PFSK-1 (cell line): ENCODE measurements around the gene MKX.

Experiments
- POLR2AphosphoS5 ChIP-seq: IDR thresholded peaks from 2 replicates; pipeline ENCODE4 v1.6.1; 2012; ENCODE audit warnings: low read depth, mild to moderate bottlenecking, control low read depth, low read length, moderate library complexity
- REST ChIP-seq, 2 experiments: IDR thresholded peaks; 2 replicates each; pipeline versions ENCODE4 v1.6.1 to v1.8.0; 2011 to 2012; ENCODE audit warnings: low read depth in 2 of 2, low read length in 2 of 2, control low read depth in 1 of 2, inconsistent platforms in 1 of 2, mild to moderate bottlenecking in 1 of 2, moderate library complexity in 1 of 2; ENCODE audit not compliant: insufficient read depth in 1 of 2
- TAF1 ChIP-seq: IDR thresholded peaks from 2 replicates; pipeline ENCODE4 v1.6.1; 2012; ENCODE audit warnings: low read length, control low read depth, borderline replicate concordance; ENCODE audit not compliant: insufficient read depth

GRCh38 chr10:27635290-27635689 is 110.3 kb downstream of the MKX start:
- TF ChIP-seq POLR2AphosphoS5 (no peak), REST (IDR thresholded peaks at IDR 0.05; ENCODE audit: insufficient read depth in 1 of 2, low read depth in 2 of 2, low read length in 2 of 2) (no peak), TAF1 (no peak)
